Globus pallidus (tissue), 1 donor: ENCODE data around the gene FGR.
A peak's percentile ranks its signal among the peaks of the same experiment; 100 is the strongest.

Experiments
- DNase-seq: peaks from one replicate; pipeline ENCODE4 v3.0.0-alpha.2; 2015; ENCODE audit warnings: low spot score

FGR gene

GRCh38 chr1:27585684-27586083, 49.3 kb downstream of the FGR start:
- no peak for DNase-seq

DNA sequence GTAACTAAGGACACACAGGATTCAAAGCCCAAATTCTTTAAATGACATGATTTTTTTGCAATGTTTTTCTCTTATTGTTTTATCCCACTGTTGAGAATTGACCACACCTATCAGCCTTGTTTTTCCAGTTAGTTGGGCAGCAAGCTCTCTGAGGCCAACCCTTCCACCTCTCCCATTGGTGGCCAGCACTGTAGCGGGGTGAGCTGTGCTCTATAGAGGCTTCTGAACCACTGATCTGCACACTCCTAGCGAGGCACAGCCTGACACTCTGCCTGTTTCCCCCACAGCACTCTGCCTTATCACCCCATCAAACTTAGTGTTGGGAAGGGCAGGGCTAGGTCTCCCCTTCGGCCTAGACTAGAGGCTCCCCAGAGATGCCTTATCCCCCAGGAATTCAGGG, 50.5 kb downstream of the FGR start:
- DNase-seq, result no peak

DNA sequence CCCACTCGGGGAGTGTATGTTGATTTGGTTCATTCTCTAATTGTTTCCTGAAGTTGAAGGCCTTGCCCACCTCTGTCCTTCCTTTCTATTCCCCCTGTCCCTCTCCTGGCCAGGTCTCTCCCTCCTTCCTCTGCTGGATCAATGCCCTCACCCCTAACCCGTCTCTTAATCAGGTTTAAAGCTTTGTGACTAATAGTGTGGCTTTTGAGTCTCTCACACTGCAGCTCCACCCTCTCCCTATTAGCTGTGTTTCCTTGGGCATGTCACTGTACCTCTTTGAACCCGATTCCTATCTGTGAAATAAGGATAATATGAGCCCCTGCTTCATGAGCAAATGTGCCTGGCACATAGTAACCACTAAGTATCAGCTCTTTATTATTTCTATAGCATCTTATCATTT, 51.5 kb downstream of the FGR start:
- DNase-seq, result no peak

GRCh38 chr1:27581823-27582243, 53.2 kb downstream of the FGR start:
- DNase-seq, result no peak

GRCh38 chr1:27577504-27578188, 57.3 kb downstream of the FGR start:
- DNase-seq, result no peak

GRCh38 chr1:27576806-27577227, 58.2 kb downstream of the FGR start:
- no peak for DNase-seq

- peak; percentile 48 for DNase-seq
Observed at GRCh38 chr1:27575840-27576331, 59.1 kb downstream of the FGR start.

DNA sequence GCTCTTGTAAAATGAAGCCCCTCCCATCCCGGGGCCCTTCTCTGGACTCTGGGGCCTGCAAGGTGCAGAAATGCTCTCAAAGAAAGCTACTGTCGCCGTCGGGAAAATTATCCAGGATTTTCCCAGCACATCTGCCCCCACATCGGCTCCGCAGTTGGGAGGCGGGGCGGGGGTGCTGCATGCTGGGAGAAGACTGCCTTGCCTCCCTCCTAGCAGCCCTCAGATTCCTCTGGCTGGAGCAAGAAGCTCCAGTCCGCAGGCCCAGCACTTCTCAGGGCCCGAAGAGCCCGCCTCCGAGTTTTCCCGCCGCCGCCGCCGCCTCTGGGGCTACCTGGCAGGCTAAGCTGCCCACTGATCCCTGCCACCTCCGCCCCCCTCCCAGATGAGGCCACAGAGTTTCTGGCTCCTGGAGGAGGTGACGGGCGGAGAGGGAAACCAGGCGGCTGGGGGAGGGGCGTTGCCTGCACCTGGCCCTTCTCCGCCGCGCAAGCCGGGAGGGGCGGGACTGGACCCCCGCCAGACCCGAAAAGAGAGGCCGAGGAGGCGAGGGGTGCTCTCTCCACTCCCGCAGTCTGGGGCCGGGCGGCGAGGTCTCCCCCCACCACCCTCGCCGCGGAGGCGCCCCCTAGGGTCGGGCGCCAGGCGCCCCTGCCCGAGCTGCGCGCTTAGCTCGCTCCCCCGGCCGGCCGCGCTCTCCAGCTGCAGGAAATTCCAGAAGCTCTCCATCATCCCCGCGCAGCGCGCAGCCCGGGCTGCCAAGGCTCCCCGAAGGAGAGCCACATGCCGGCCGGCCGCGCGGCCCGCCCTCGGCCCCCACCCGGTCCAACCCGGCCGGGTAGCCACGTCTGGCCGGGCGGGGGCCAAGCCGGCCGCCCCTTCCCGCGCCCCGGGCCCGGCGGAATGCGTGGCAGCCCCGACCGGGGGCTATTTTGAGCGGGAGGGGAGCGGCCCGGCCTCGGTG, 59.8 kb downstream of the FGR start:
- peak; percentile 43 for DNase-seq

- DNase-seq, result no peak
Observed at GRCh38 chr1:27574001-27574781, 60.8 kb downstream of the FGR start.

- no peak for DNase-seq
Observed at GRCh38 chr1:27572679-27573426, 62.1 kb downstream of the FGR start.

DNA sequence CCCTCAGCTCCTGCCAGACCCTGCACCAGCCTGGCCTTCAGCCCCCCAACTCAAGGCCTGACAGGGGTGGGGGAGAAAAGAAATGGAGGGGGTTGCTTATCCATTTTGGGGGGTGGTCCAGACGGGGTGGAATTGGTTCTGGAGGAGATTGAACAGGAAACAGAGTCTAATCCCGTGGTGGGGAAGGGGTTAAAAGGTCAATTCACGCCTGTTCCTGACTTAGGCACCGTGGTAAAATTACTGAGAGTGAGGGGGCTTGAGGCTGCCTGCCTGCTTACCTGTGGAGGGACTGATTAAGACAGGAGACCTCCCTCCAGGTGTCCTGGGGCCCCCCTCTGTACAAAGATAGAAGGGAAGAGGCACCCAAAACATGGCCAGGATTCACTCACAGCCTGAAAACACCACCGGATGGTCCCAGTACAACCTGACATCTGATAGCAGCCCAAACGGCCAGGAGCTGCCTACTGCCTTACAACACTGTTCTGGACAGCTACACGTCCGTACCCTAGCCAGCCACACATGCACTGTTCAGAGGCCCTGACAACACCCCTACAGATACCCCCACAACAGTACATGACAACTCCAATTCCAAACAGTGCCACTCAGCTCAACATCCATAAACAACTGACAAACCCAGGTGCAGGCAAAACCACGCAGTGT, 62.8 kb downstream of the FGR start:
- no peak for DNase-seq

DNA sequence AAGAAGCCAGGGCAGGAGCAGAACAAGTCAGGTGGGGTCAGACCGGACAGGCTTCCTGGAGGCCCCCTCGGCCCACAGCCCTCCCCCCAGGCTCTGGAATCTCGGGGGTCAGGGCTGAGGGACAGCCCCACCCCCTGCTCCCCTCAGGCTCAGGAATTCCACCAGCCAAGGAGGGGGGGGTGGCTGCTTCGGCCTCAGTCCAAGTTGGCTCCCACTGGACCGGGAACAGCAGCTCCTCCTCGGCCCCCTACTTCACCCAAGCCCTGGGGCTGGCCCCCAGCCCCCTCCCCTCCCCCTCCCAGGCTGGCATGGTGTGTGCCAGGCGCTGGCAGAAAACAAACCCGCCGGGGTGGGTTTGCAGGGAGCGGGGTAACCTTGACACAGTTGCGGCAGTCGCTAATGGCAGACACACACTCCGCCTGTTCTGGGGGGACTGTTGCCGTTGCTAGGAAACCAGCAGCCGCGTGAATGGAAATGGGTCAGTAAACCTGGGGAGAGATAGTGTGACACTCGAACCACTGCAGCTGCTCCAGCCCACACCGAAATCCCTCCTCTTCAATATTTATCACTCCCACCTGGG, 63.5 kb downstream of the FGR start:
- DNase-seq, result peak; percentile 24

DNA sequence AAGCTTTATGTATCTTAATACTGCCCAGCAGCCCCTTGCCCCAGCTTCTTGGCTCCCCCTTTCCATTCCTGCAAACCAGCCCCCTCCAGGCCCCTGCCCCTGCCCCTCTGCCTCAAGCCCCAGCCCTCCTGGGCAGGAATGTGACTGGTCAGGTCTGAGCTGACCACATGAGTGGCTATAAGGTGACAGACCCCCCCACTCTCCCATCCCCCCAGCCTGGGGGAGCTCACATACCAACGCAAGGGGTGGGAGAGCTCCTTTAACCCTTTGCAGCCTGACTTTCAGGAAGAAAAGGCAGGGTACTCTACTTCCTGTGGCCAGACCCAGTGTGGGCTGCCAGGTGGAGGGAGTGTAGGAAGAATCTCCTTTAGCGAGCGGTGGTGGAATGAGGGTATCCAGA, 64.2 kb downstream of the FGR start:
- no peak for DNase-seq

DNA sequence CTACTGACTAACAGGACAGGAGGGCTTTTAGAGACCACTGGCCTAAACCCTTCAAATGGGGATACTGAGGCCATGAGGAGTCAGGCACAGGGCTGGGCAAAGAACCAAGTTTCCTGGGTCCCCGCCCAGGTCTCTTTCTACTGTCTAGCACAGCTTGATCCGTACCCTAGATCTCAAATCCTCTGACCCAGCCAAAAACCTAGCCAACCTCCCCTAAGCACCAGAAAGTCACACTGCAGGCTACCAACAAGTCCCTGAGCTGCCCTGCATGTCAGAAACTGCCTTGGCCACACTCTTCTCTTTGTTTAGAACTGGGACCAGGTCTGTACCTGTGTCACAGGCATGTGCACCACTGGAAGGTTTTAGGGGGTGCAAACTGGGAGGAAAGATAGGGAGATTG, 64.6 kb downstream of the FGR start:
- DNase-seq, result no peak

DNA sequence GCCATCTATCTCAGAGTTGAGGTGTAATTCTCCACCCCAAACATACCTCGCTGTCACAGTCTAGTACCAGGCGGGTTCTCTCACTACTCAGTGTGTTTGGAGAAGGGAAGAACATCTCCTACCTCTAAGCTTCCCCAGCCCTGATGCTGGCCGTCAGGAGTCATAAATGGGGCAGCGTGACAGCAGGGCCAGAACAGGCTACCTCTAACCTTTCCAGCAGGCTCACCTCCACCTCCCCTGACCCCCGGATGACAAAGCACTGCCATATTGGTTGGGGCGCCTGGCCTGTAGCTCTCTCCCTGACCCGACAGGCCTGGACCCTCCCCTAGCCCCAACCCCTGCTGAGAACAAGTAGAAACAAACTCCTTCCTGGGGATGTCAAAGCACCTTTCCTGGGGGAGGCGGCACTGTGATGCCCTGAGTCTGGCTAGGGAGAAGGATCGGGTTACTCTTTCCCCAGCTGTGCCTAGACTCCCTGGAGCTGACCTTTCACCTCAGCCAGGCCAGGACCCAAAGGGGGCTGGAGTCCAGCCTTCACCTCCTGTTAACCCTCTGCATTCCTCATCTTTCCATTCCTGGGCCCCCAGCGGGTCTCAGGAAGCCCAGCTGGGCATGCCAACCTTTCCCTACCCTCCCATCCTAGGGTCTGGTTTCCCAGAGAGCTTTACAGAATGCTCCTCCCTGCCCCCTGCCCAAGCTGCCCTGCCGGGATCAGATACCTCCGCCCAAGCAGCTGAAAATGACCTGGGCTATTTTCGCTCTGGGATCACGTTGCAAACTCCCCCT, 65.3 kb downstream of the FGR start:
- DNase-seq, result no peak

DNA sequence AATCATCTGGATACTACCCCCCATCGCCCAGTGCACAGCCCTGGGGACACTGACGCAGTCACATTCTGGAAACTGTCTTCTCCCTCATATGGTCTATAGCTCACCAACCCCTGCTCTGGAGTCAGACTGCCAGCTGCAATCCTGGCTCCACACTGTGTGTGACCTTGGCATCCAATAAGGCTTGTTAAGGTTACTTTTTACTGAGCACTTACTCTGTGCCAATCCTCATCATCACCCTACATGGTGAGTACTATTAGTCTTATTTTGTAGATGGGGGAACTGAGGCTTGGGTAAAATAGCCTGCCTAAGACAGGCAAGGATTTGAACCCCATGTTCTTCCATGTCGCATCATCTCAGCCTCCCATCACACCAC, 65.9 kb downstream of the FGR start:
- DNase-seq, result no peak

DNA sequence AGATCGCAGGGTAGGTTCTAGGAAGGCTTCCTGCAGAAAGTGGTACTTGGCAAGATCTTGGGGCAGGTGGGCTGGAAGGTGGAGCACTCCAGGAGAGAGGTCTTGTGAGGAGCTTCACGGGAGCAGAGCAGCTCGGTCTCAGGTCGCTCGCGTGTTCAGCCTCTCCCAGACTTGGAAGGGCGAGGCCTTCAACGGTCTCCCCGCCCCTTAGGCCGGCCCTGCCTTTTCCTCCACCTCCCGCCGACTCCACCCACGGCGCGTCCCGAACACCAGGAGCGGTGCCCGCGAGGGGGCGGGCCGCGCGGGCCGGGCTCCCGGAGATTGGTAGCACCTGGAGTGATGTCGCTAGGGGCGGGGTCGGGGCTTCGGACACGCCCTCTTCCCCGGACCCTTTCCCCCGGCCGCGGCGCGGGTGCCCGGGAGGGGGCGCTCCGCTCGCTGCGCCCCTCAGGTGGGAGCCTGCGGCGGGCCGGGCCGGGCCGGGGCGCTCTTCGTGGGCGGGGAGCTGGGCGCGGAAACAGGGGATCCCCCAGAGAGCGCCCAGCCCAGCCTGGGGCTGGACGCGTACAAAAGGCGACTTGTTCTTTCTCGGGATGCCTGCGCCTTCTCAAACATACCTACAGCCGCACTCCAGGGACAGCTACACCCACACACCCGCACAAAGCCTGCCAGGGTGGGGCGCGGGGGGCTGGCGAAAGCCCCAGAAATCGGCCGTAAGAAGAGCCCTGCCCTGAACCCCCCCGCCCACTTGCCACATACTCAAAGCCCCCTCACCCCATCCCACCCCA, 66.5 kb downstream of the FGR start:
- peak; percentile 34 for DNase-seq

- no peak for DNase-seq
Observed at GRCh38 chr1:27567971-27568299, 67.0 kb downstream of the FGR start.

DNA sequence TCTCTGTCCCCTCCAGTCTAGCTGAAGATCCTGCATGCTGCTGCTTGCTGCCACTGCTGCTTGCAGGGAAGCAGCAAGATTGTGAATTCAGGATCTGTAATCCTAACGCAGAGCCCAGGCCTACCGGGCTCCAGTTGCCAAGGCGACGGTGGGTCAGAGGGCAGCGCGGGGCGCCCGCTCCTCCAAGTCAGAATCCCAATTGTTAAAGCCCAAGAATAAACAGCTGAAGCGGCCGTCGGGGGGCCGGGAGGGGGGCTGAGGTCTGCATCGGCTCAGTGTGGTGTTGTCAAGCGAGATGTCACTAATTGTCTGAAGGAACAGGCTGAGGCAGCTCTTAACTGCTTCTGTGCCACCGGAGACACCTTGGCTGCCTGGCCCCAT, 67.8 kb downstream of the FGR start:
- DNase-seq, result no peak
